OCI-LY3 (cell line): ENCODE results near the gene GUCY1A1.

Experiments used
- H2AFZ ChIP-seq: fragments of 200-600, 300-600 bp; shearing (Covaris generic); 2 replicates; pipeline ENCODE4 v1.6.0; 2014; ENCODE audit warnings: antibody characterized with exemption, low read depth, low read length
- H3K27ac ChIP-seq: fragments of 200-600, 300-600 bp; sonication (generic); 2 replicates; pipeline ENCODE4 v1.5.1; 2014; ENCODE audit warnings: mild to moderate bottlenecking, low read length, moderate library complexity, mixed read lengths
- H3K27me3 ChIP-seq: fragments of 200-600, 300-600 bp; sonication (generic); 2 replicates; pipeline ENCODE4 v1.6.1; 2014; ENCODE audit warnings: low read depth, low read length, mixed read lengths
- H3K36me3 ChIP-seq: fragments of 200-600, 300-600 bp; sonication (generic); replicated peaks from 2 replicates; pipeline ENCODE3; 2014; ENCODE audit warnings: low read depth, low read length, mixed read lengths
- H3K4me1 ChIP-seq: fragments of 300-600, 200-600 bp; sonication (generic); 2 replicates; pipeline ENCODE4 v1.6.1; 2014; ENCODE audit warnings: low read length, mixed read lengths
- H3K4me2 ChIP-seq: fragments of 200-600, 300-600 bp; sonication (generic); 2 replicates; pipeline ENCODE4 v1.6.1; 2014; ENCODE audit warnings: low read length, mixed read lengths
- H3K4me3 ChIP-seq: fragments of 300-600, 200-600 bp; sonication (generic); 2 replicates; pipeline ENCODE4 v1.5.1; 2014; ENCODE audit warnings: antibody characterized with exemption, mild to moderate bottlenecking, low read length, moderate library complexity
- H3K79me2 ChIP-seq: fragments of 300-600, 200-600 bp; shearing (Covaris generic); 2 replicates; pipeline ENCODE4 v1.6.1; 2014; ENCODE audit warnings: mild to moderate bottlenecking, low read length, mixed read lengths
- H3K9ac ChIP-seq: fragments of 300-600, 200-600 bp; shearing (Covaris generic); 2 replicates; pipeline ENCODE4 v1.6.0; 2014; ENCODE audit warnings: mild to moderate bottlenecking, low read length, moderate library complexity
- H3K9me3 ChIP-seq: fragments of 200-600, 300-600 bp; shearing (Covaris generic); 2 replicates; pipeline ENCODE4 v1.6.1; 2014; ENCODE audit warnings: low read length, mixed read lengths; ENCODE audit not compliant: insufficient read depth
- H4K20me1 ChIP-seq: fragments of 200-600, 300-600 bp; sonication (generic); 2 replicates; pipeline ENCODE4 v1.6.1; 2016; ENCODE audit warnings: low read length, mixed read lengths; ENCODE audit not compliant: insufficient read depth
- CTCF ChIP-seq: fragments of 200-600, 300-600 bp; sonication (generic); IDR thresholded peaks from 2 replicates; pipeline ENCODE4 v1.5.1; 2014; ENCODE audit warnings: antibody characterized with exemption, low read length, low read depth
- EZH2phosphoT487 ChIP-seq: fragments of 200-600 bp; shearing (Covaris generic); IDR thresholded peaks from 2 replicates; pipeline ENCODE4 v1.6.1; 2018; ENCODE audit warnings: antibody characterized with exemption, mixed run types, low read depth

GUCY1A1 gene

GRCh38 chr4:155757745-155758265 is 91.2 kb downstream of the GUCY1A1 start:
- no peak overlapping the region for H3K4me2 ChIP-seq
- H3K4me1 ChIP-seq, result no peaks in the 10 kb centered on the region
- no peaks in the 10 kb centered on the region for H3K79me2 ChIP-seq
- no peak overlapping the region for H3K4me3 ChIP-seq
- no peaks in the 10 kb centered on the region for H3K27me3 ChIP-seq
- no peaks in the 10 kb centered on the region for H3K9me3 ChIP-seq
- H2AFZ ChIP-seq, result no peak overlapping the region
- no peak overlapping the region for H3K9ac ChIP-seq
- no peaks in the 10 kb centered on the region for H3K36me3 ChIP-seq
- no peak overlapping the region for H3K27ac ChIP-seq
- no peaks in the 10 kb centered on the region for H4K20me1 ChIP-seq
- no peak for TF ChIP-seq CTCF
- no peak for TF ChIP-seq EZH2phosphoT487

- no peak within 1 kb of the TSS for H3K27ac ChIP-seq
- no peaks in the 10 kb centered on the region for H3K27me3 ChIP-seq
- no peaks in the 10 kb centered on the region for H3K36me3 ChIP-seq
- no peaks in the 10 kb centered on the region for H4K20me1 ChIP-seq
- H3K9ac ChIP-seq, result no peak within 1 kb of the TSS
- TF ChIP-seq CTCF (no peak), EZH2phosphoT487 (no peak)
- H3K79me2 ChIP-seq, result no peaks in the 10 kb centered on the region
- no peak within 1 kb of the TSS for H3K4me2 ChIP-seq
- H3K4me3 ChIP-seq, result no peak within 1 kb of the TSS
- no peak within 1 kb of the TSS for H2AFZ ChIP-seq
- H3K4me1 ChIP-seq, result no peaks in the 10 kb centered on the region
- H3K9me3 ChIP-seq, result no peaks in the 10 kb centered on the region
Measured at GRCh38 chr4:155758481-155759371, 92.1 kb downstream of the GUCY1A1 start, which contains the start of gene GUCY1B1. GUCY1B1 (plus strand) TSS chr4:155759021; CDS start chr4:155759141, 120 bp downstream.

GRCh38 chr4:155759372-155760252 is 93.0 kb downstream of the GUCY1A1 start:
- no peak overlapping the region for H3K9ac ChIP-seq
- no peaks in the 10 kb centered on the region for H3K27me3 ChIP-seq
- no peaks in the 10 kb centered on the region for H3K79me2 ChIP-seq
- H2AFZ ChIP-seq, result no peak overlapping the region
- no peaks in the 10 kb centered on the region for H3K4me1 ChIP-seq
- TF ChIP-seq CTCF (no peak), EZH2phosphoT487 (no peak)
- H4K20me1 ChIP-seq, result no peaks in the 10 kb centered on the region
- H3K4me2 ChIP-seq, result no peak overlapping the region
- no peaks in the 10 kb centered on the region for H3K9me3 ChIP-seq
- H3K36me3 ChIP-seq, result no peaks in the 10 kb centered on the region
- no peak overlapping the region for H3K4me3 ChIP-seq
- no peak overlapping the region for H3K27ac ChIP-seq

- H3K4me2 ChIP-seq, result no peak overlapping the region
- no peak overlapping the region for H3K27ac ChIP-seq
- no peaks in the 10 kb centered on the region for H3K4me1 ChIP-seq
- no peaks in the 10 kb centered on the region for H3K9me3 ChIP-seq
- no peaks in the 10 kb centered on the region for H3K36me3 ChIP-seq
- no peak for TF ChIP-seq EZH2phosphoT487
- no peak for TF ChIP-seq CTCF
- no peak overlapping the region for H3K4me3 ChIP-seq
- no peaks in the 10 kb centered on the region for H3K27me3 ChIP-seq
- no peak overlapping the region; the same call in 1 of the 2 replicates for H2AFZ ChIP-seq
- H3K79me2 ChIP-seq, result no peaks in the 10 kb centered on the region
- H4K20me1 ChIP-seq, result no peaks in the 10 kb centered on the region
- H3K9ac ChIP-seq, result no peak overlapping the region
Measured at GRCh38 chr4:155761047-155761446, 94.4 kb downstream of the GUCY1A1 start.
